ENCODE results near the gene ITPR1.
A peak's percentile ranks its signal among the peaks of the same experiment; 100 is the strongest.
"Not testable (repeated sequence)": the region's sequence is repeated elsewhere in the genome, so short reads cannot be mapped to it uniquely, and the experiment has no call there.

ITPR1 gene

GRCh38 chr3:4571690-4572334, 78.7 kb downstream of the ITPR1 start:
- no peak for DNase-seq (ENCODE audit: low read depth)

GRCh38 chr3:4573153-4573552, 80.0 kb downstream of the ITPR1 start:
- DNase-seq (ENCODE audit: low read depth): no peak

- DNase-seq (ENCODE audit: low read depth): no peak
Observed at GRCh38 chr3:4574426-4574965, 81.3 kb downstream of the ITPR1 start.

- DNase-seq (ENCODE audit: low read depth): peak; percentile 49
Observed at GRCh38 chr3:4575381-4575780, 82.2 kb downstream of the ITPR1 start.

- no peak for DNase-seq (ENCODE audit: low read depth)
Observed at GRCh38 chr3:4577721-4578120, 84.6 kb downstream of the ITPR1 start.

- DNase-seq (ENCODE audit: low read depth): no peak
Observed at GRCh38 chr3:4580346-4581123, 87.4 kb downstream of the ITPR1 start.

- no peak for DNase-seq (ENCODE audit: low read depth)
Observed at GRCh38 chr3:4581124-4581424, 87.9 kb downstream of the ITPR1 start.

GRCh38 chr3:4581498-4581897, 88.3 kb downstream of the ITPR1 start:
- no peak for DNase-seq (ENCODE audit: low read depth)

- DNase-seq (ENCODE audit: low read depth): no peak
Observed at GRCh38 chr3:4581920-4582611, 88.9 kb downstream of the ITPR1 start.

GRCh38 chr3:4582624-4583023, 89.5 kb downstream of the ITPR1 start:
- DNase-seq (ENCODE audit: low read depth): no peak

GRCh38 chr3:4583416-4583815, 90.3 kb downstream of the ITPR1 start:
- DNase-seq (ENCODE audit: low read depth): no peak

- no peak for DNase-seq (ENCODE audit: low read depth)
Observed at GRCh38 chr3:4584456-4585249, 91.5 kb downstream of the ITPR1 start.

- no peak for DNase-seq (ENCODE audit: low read depth)
Observed at GRCh38 chr3:4586381-4586780, 93.2 kb downstream of the ITPR1 start.

GRCh38 chr3:4587061-4587837, 94.1 kb downstream of the ITPR1 start:
- DNase-seq (ENCODE audit: low read depth): no peak

- DNase-seq (ENCODE audit: low read depth): no peak
Observed at GRCh38 chr3:4587838-4588105, 94.6 kb downstream of the ITPR1 start.

- no peak for DNase-seq (ENCODE audit: low read depth)
Observed at GRCh38 chr3:4588466-4588865, 95.3 kb downstream of the ITPR1 start.

- no peak for DNase-seq (ENCODE audit: low read depth)
Observed at GRCh38 chr3:4589475-4590097, 96.4 kb downstream of the ITPR1 start.

- DNase-seq (ENCODE audit: low read depth): not testable (repeated sequence)
Observed at GRCh38 chr3:4590849-4591248, 97.7 kb downstream of the ITPR1 start.

- no peak for DNase-seq (ENCODE audit: low read depth)
Observed at GRCh38 chr3:4591669-4592068, 98.5 kb downstream of the ITPR1 start.

- DNase-seq (ENCODE audit: low read depth): no peak
Observed at GRCh38 chr3:4593014-4593413, 99.9 kb downstream of the ITPR1 start.

GRCh38 chr3:4595710-4596113, 102.6 kb downstream of the ITPR1 start:
- DNase-seq (ENCODE audit: low read depth): no peak

Measured in fibroblast of the conjunctiva (primary cell).